ENCODE data around the gene ZNF444.
"Not testable (repeated sequence)": the region's sequence is repeated elsewhere in the genome, so short reads cannot be mapped to it uniquely, and the experiment has no call there.

The ZNF444 gene

DNA sequence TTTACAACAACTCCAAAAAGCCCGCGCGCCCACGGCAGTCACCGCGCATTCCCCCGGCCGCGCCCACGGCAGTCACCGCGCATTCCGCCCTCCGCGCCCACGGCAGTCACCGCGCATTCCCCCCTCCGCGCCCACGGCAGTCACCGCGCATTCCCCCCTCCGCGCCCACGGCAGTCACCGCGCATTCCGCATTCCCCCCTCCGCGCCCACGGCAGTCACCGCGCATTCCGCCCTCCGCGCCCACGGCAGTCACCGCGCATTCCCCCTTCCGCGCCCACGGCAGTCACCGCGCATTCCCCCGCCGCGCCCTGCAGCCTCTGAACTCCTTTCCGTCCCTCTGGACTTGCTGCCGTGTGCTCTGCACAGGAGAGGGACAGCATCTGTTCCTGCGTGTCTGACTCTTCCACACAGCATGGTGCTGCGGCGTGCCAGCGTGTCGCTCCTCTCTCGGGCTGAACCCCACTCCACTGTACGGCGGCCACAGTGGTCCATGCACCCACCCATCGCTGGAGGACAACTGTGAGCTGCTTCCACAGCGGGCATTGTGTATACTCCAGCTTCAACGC, 35.2 kb upstream of the ZNF444 start:
- DNase-seq; in situ Hi-C loops (cut with HindIII; ENCODE audit: low pct_ligation_motif_present, low pct_unique_long_range_greater_than_20kb, low sequenced_read_pairs): not testable (repeated sequence)

GRCh38 chr19:56106397-56106849, 34.7 kb upstream of the ZNF444 start:
- DNase-seq: no peak
- in situ Hi-C loops (cut with HindIII; ENCODE audit: low pct_ligation_motif_present, low pct_unique_long_range_greater_than_20kb, low sequenced_read_pairs): no loop called here

GRCh38 chr19:56106993-56107392, 34.1 kb upstream of the ZNF444 start:
- DNase-seq: no peak
- in situ Hi-C loops (cut with HindIII; ENCODE audit: low pct_ligation_motif_present, low pct_unique_long_range_greater_than_20kb, low sequenced_read_pairs): no loop called here

DNA sequence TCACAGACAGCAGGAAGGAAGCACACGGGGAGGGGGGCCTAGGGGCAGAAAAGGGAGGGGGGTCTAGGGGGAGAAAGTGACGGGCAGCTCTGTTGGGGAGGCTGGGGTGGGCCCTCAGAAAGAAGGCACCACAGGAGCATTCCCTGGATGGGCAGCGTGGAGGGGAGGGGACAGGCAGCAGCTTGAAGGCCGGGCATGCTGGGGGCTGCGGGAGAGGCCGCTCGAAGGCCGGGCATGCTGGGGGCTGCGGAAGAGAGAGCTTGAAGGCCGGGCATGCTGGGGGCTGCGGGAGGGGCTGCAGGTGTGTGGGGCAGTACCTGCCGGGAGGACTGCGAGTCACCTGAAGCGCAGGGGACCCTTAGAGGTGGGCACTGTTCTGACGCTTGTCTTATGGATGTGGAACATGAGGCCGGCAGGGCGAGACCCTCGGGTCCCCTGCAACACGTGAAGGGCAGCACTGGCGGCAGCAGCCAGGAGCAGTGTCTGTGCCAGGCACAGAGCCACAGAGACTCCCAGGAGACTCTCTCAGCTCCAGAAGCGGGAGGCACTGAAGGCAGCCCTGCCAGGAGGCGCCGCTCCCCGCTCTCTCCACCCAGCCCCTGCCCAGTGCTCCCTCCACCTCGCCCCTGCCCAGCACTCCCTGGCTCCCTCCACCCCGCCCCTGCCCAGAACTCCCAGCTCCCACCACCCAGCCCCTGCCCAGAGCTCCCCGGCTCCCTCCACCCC, 33.3 kb upstream of the ZNF444 start:
- in situ Hi-C loops (cut with HindIII; ENCODE audit: low pct_ligation_motif_present, low pct_unique_long_range_greater_than_20kb, low sequenced_read_pairs): no loop called here
- no peak for DNase-seq

GRCh38 chr19:56108447-56109195, 32.5 kb upstream of the ZNF444 start:
- DNase-seq: no peak
- in situ Hi-C loops (cut with HindIII; ENCODE audit: low pct_ligation_motif_present, low pct_unique_long_range_greater_than_20kb, low sequenced_read_pairs): no loop called here

GRCh38 chr19:56109226-56109625, 31.9 kb upstream of the ZNF444 start:
- no peak for DNase-seq
- in situ Hi-C loops (cut with HindIII; ENCODE audit: low pct_ligation_motif_present, low pct_unique_long_range_greater_than_20kb, low sequenced_read_pairs): no loop called here

- DNase-seq: no peak
- in situ Hi-C loops (cut with HindIII; ENCODE audit: low pct_ligation_motif_present, low pct_unique_long_range_greater_than_20kb, low sequenced_read_pairs): no loop called here
Observed at GRCh38 chr19:56110515-56111448, 30.3 kb upstream of the ZNF444 start.

- DNase-seq: no peak
- in situ Hi-C loops (cut with HindIII; ENCODE audit: low pct_ligation_motif_present, low pct_unique_long_range_greater_than_20kb, low sequenced_read_pairs): no loop called here
Observed at GRCh38 chr19:56111601-56112312, 29.3 kb upstream of the ZNF444 start.

GRCh38 chr19:56112313-56112709, 28.8 kb upstream of the ZNF444 start:
- in situ Hi-C loops (cut with HindIII; ENCODE audit: low pct_ligation_motif_present, low pct_unique_long_range_greater_than_20kb, low sequenced_read_pairs): no loop called here
- no peak for DNase-seq

- no peak for DNase-seq
- in situ Hi-C loops (cut with HindIII; ENCODE audit: low pct_ligation_motif_present, low pct_unique_long_range_greater_than_20kb, low sequenced_read_pairs): no loop called here
Observed at GRCh38 chr19:56113074-56113632, 27.9 kb upstream of the ZNF444 start.

GRCh38 chr19:56114051-56114777, 26.9 kb upstream of the ZNF444 start:
- in situ Hi-C loops (cut with HindIII; ENCODE audit: low pct_ligation_motif_present, low pct_unique_long_range_greater_than_20kb, low sequenced_read_pairs): no loop called here
- DNase-seq: no peak

DNA sequence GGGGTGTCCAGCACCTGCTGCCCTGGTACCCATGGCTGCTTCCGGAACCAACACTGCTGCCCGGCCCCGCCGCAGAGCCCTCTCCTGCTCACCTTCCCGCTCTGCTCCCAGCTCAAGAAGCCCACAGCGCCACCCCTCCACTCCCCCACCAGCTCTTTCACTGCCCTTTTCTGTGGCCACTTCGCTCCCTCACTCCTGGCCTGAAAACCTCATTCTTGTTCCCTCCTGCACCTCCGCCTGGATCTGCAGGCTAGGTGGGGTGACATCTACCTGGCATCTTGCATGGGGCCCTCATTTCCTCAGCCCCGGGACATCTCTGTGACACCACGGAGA, 26.3 kb upstream of the ZNF444 start:
- no peak for DNase-seq
- in situ Hi-C loops (cut with HindIII; ENCODE audit: low pct_ligation_motif_present, low pct_unique_long_range_greater_than_20kb, low sequenced_read_pairs): no loop called here

- in situ Hi-C loops (cut with HindIII; ENCODE audit: low pct_ligation_motif_present, low pct_unique_long_range_greater_than_20kb, low sequenced_read_pairs): no loop called here
- DNase-seq: no peak
Observed at GRCh38 chr19:56115490-56115889, 25.6 kb upstream of the ZNF444 start.

DNA sequence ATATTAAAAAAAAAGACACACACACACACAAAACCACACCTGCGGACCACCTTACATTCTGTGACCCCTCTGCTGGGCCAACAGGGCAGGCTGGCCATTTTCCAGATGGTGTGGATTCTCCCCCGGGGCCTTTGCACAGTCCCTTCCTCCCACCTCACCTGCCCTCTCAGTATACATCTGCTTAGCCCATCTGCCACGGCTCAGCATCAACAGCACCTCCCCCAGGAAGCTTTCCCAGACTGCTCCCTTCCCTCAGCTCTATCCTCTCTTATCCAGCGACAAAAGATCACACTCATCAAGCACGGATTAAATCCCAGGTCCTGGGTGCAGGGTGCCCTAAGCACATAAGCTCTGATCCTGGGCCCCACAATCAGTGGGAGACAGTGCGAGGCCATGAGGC, 24.5 kb upstream of the ZNF444 start:
- in situ Hi-C loops (cut with HindIII; ENCODE audit: low pct_ligation_motif_present, low pct_unique_long_range_greater_than_20kb, low sequenced_read_pairs): no loop called here
- DNase-seq: no peak

- in situ Hi-C loops (cut with HindIII; ENCODE audit: low pct_ligation_motif_present, low pct_unique_long_range_greater_than_20kb, low sequenced_read_pairs): no loop called here
- DNase-seq: no peak
Observed at GRCh38 chr19:56117376-56117884, 23.7 kb upstream of the ZNF444 start.

DNA sequence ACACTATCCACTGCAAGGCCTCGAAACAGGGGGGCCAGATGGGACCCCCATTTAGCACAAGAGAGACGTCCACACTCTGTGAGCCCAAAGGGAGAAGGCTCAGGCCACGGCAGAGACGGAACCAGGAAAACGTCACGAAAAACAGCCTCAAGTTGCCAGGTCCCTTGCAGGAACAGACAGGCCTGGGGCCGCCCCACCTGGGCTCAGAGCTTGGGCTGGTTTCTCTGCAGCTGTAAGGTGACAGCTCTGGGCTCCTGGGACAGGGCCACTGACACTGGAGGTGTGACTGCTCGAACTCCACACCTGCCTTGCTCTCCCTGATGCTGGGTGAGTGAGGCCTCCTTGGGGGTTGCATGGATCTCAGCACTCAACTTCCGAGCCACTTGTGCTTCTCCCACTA, 23.2 kb upstream of the ZNF444 start:
- in situ Hi-C loops (cut with HindIII; ENCODE audit: low pct_ligation_motif_present, low pct_unique_long_range_greater_than_20kb, low sequenced_read_pairs): no loop called here

More for the DNA sequence above, 23.2 kb upstream of the ZNF444 start:
- no peak for DNase-seq
